PC-3 (cell line): ENCODE measurements around the gene MPP1. TPM values are rescaled to one million over a fixed set of nuclear protein-coding genes. Genes with fewer than 3 reads are reported as not detected.

Experiments
- ATAC-seq: fragments of 200-7000 bp; cut with Tn5 transposase; 2 replicates; pipeline ENCODE4 v1.9.1; 2020; ENCODE audit warnings: mild to moderate bottlenecking, moderate library complexity
- BruUV-seq: library from RNA; stranded (reverse); fragments of 400-500 nt; replicated peaks from 2 replicates; lab custom pipeline; 2021; lab: Mats Ljungman, UMichigan
- CTCF ChIA-PET: fragments of 300-600 bp; sonication (Branson Sonifier 250); formaldehyde crosslinking; loops from one replicate; lab custom pipeline; 2022; ENCODE audit warnings: antibody characterized with exemption; lab: Charles Lee
- POLR2A ChIA-PET: fragments of 300-600 bp; sonication (Branson Sonifier 250); formaldehyde crosslinking; loops from one replicate; lab custom pipeline; 2022; ENCODE audit warnings: antibody characterized with exemption; ENCODE audit not compliant: unreplicated experiment; lab: Charles Lee
- DNase-seq: peaks from one replicate; pipeline ENCODE4 v3.0.0-alpha.2; 2015
- H2AFZ ChIP-seq: fragments of 300-600 bp; sonication (generic); 2 replicates; pipeline ENCODE4 v1.6.0; 2016; ENCODE audit warnings: antibody characterized with exemption, low read length
- H3F3A ChIP-seq: fragments of 300-600 bp; sonication (generic); one replicate; pipeline ENCODE4 v1.6.0; 2017; ENCODE audit warnings: antibody characterized with exemption, low read length, control low read depth, mild to moderate bottlenecking; ENCODE audit not compliant: unreplicated experiment
- H3K27ac ChIP-seq: fragments of 300-600 bp; sonication (generic); 2 replicates; pipeline ENCODE4 v1.5.1; 2016; ENCODE audit warnings: mild to moderate bottlenecking, low read length
- H3K27me3 ChIP-seq: fragments of 300-600 bp; sonication (generic); 2 replicates; pipeline ENCODE4 v1.6.1; 2016; ENCODE audit warnings: low read length, mixed read lengths
- H3K36me3 ChIP-seq: fragments of 300-600 bp; sonication (generic); 2 replicates; pipeline ENCODE4 v1.6.1; 2016; ENCODE audit warnings: low read depth, mixed run types, low read length, mixed read lengths
- H3K4me1 ChIP-seq: fragments of 300-600 bp; sonication (generic); 2 replicates; pipeline ENCODE4 v1.5.1; 2016; ENCODE audit warnings: low read length; ENCODE audit not compliant: insufficient read depth
- H3K4me2 ChIP-seq: fragments of 300-600 bp; sonication (generic); 2 replicates; pipeline ENCODE4 v1.6.0; 2016; ENCODE audit warnings: low read length
- H3K4me3 ChIP-seq: fragments of 300-600 bp; sonication (generic); 2 replicates; pipeline ENCODE4 v1.5.1; 2016; ENCODE audit warnings: mild to moderate bottlenecking, low read length, mixed read lengths
- H3K79me2 ChIP-seq: fragments of 300-600 bp; sonication (generic); 2 replicates; pipeline ENCODE4 v1.6.1; 2017; ENCODE audit warnings: low read length, mixed read lengths
- H3K9ac ChIP-seq: fragments of 300-600 bp; sonication (generic); 2 replicates; pipeline ENCODE4 v1.6.0; 2016; ENCODE audit warnings: mild to moderate bottlenecking, low read length
- H3K9me2 ChIP-seq: fragments of 300-600 bp; sonication (generic); replicated peaks from 2 replicates; pipeline ENCODE4 v1.6.1; 2016; ENCODE audit warnings: mixed run types, low read length, mixed read lengths
- H3K9me3 ChIP-seq: fragments of 300-600 bp; sonication (generic); 2 replicates; pipeline ENCODE4 v1.6.1; 2016; ENCODE audit warnings: low read length, mixed read lengths
- H4K20me1 ChIP-seq: fragments of 300-600 bp; sonication (generic); 2 replicates; pipeline ENCODE4 v1.6.1; 2016; ENCODE audit warnings: low read length, mixed read lengths
- CTCF ChIP-seq: fragments of 300-600 bp; sonication (generic); conservative IDR thresholded peaks from 2 replicates; pipeline ENCODE4 v1.5.1; 2017; ENCODE audit warnings: antibody characterized with exemption, low read depth, mild to moderate bottlenecking, low read length
- EZH2 ChIP-seq: fragments of 300-600 bp; sonication (generic); IDR thresholded peaks from one replicate; pipeline ENCODE4 v1.6.1; 2017; ENCODE audit warnings: antibody characterized with exemption, mild to moderate bottlenecking, low read length; ENCODE audit not compliant: unreplicated experiment
- EZH2phosphoT487 ChIP-seq: fragments of 300-600 bp; sonication (generic); IDR thresholded peaks from 2 replicates; pipeline ENCODE4 v1.6.1; 2018; ENCODE audit warnings: mild to moderate bottlenecking, antibody characterized with exemption, low read length, borderline replicate concordance
- intact Hi-C: fragments of 100-400 bp; cut with micrococcal nuclease; formaldehyde crosslinking; loops from 2 replicates; pipeline ENCODE4 v1.9.0; 2023
- total RNA-seq: library from RNA; depleted of rRNA; stranded (reverse); fragments of >200 nt; gene quantifications from 2 replicates; pipeline ENCODE4 v1.2.3, GENCODE V29; 2014

The MPP1 gene
- total RNA-seq, 1 experiment from 2014 or later = 18.8 TPM

DNA sequence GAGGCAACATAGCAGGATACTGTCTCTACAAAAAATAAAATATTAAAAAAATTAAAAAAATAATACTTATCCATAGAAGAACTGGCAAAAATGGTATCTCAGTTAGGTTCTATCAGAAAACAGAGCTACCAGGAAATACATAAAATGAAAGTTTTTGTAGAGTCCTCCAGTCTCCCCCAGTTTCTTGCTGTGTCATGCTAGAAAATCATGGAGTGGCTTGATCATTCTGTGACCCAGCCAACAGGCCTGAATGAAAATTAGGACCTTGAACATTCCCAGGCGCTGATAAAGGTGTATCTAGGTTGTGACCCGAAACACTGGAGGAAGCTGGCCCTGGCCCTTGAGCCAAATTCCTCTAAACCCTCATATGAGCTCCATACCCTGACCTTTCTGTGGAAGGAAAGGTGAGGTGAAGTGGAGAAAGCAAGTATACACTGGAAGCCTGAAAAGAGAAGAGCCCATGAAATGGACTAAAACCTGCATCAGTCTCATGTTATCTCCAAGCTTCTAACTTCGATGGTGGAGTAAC lies 28.5 kb upstream of the MPP1 start:
- H3K4me3 ChIP-seq = no peak overlapping the region
- no peaks in the 10 kb centered on the region for H3K9me2 ChIP-seq
- H3K79me2 ChIP-seq = no peaks in the 10 kb centered on the region
- H3K4me1 ChIP-seq = no peaks in the 10 kb centered on the region
- H4K20me1 ChIP-seq = no peaks in the 10 kb centered on the region
- H3K9ac ChIP-seq = no peak overlapping the region
- no peak overlapping the region for H2AFZ ChIP-seq
- no peaks in the 10 kb centered on the region for H3F3A ChIP-seq
- intact Hi-C loops = no loop called here
- no peak overlapping the region for H3K27ac ChIP-seq
- no TSS peak for BruUV-seq
- TF ChIP-seq EZH2phosphoT487 (no peak), EZH2 (no peak), CTCF (no peak)
- no peak overlapping the region for H3K4me2 ChIP-seq
- POLR2A ChIA-PET = no interaction called here
- H3K27me3 ChIP-seq = no peaks in the 10 kb centered on the region
- H3K36me3 ChIP-seq = no peaks in the 10 kb centered on the region
- CTCF ChIA-PET = no interaction called here
- DNase-seq (no peak), ATAC-seq (no peak)
- H3K9me3 ChIP-seq = no peaks in the 10 kb centered on the region

DNA sequence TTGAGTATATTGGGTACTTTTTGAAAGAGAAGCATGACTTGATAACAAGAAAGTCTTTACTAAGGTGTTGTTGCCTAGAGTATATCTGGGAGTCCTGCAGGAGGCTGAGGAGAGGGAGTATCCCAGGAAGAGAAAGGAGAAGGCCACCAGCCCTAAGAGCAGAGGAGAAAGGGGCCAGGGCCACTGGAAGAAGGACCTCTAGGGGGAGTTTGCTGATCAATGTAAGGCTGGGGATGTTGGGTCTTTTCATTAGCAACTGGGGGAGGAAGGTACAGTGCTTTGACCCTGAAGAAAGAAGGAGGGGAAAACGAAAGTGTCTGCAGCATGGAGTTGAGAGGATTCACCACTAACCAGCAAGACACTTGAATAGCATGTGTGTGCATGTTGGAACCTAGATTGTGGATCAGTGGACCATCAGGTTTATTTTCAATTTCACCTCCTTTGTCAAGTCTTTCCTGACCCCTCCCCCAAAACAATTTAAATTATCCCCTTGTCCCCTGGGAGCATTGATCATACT lies 24.7 kb upstream of the MPP1 start:
- Histone ChIP-seq H3K79me2 (no peaks in the 10 kb centered on the region), H3K27me3 (no peaks in the 10 kb centered on the region), H3F3A (no peaks in the 10 kb centered on the region), H2AFZ (no peak overlapping the region), H3K4me2 (no peak overlapping the region), H3K4me1 (no peaks in the 10 kb centered on the region), H3K9me2 (no peaks in the 10 kb centered on the region), H4K20me1 (no peaks in the 10 kb centered on the region), H3K9me3 (no peaks in the 10 kb centered on the region), H3K36me3 (no peaks in the 10 kb centered on the region), H3K9ac (no peak overlapping the region), H3K27ac (no peak overlapping the region), H3K4me3 (no peak overlapping the region)
- intact Hi-C loops = no loop called here
- CTCF ChIA-PET = no interaction called here
- POLR2A ChIA-PET = no interaction called here
- BruUV-seq = no TSS peak
- TF ChIP-seq EZH2 (no peak), CTCF (no peak), EZH2phosphoT487 (no peak)
- DNase-seq (no peak), ATAC-seq (no peak)

GRCh38 chrX:154829134-154829533 lies 23.8 kb upstream of the MPP1 start:
- no peaks in the 10 kb centered on the region for H3K9me2 ChIP-seq
- no TSS peak for BruUV-seq
- no peak for TF ChIP-seq EZH2
- TF ChIP-seq CTCF = no peak
- no peak for TF ChIP-seq EZH2phosphoT487

More at GRCh38 chrX:154829134-154829533, 23.8 kb upstream of the MPP1 start:
- H3F3A ChIP-seq = no peaks in the 10 kb centered on the region
- H3K9me3 ChIP-seq = no peaks in the 10 kb centered on the region
- no peaks in the 10 kb centered on the region for H3K36me3 ChIP-seq
- H3K9ac ChIP-seq = no peak overlapping the region
- ChIA-PET POLR2A (no interaction called here), CTCF (no interaction called here)
- no peaks in the 10 kb centered on the region for H3K4me1 ChIP-seq
- no peak for DNase-seq
- H3K79me2 ChIP-seq = no peaks in the 10 kb centered on the region
- no peak for ATAC-seq
- H3K27me3 ChIP-seq = no peaks in the 10 kb centered on the region
- H3K4me3 ChIP-seq = no peak overlapping the region
- H3K27ac ChIP-seq = no peak overlapping the region
- intact Hi-C loops = no loop called here
- H2AFZ ChIP-seq = no peak overlapping the region
- no peaks in the 10 kb centered on the region for H4K20me1 ChIP-seq
- H3K4me2 ChIP-seq = no peak overlapping the region
